Panc1 (cell line): ENCODE results near the gene KLHL4. TPM values are rescaled to one million over a fixed set of nuclear protein-coding genes. Genes with fewer than 3 reads are reported as not detected.

ENCODE experiments used
- ATAC-seq: fragments of 200-7000 bp; cut with Tn5 transposase; 2 replicates; pipeline ENCODE4 v1.9.1; 2020; ENCODE audit warnings: mild to moderate bottlenecking, moderate library complexity
- BruUV-seq: library from RNA; stranded (reverse); fragments of 400-500 nt; replicated peaks from 2 replicates; lab custom pipeline; 2021; lab: Mats Ljungman, UMichigan
- CTCF ChIA-PET: fragments of 300-600 bp; sonication (Branson Sonifier 250); formaldehyde crosslinking; loops from one replicate; lab custom pipeline; 2022; ENCODE audit warnings: antibody characterized with exemption; lab: Charles Lee
- POLR2A ChIA-PET: fragments of 300-600 bp; sonication (Branson Sonifier 250); formaldehyde crosslinking; loops from one replicate; lab custom pipeline; 2022; ENCODE audit warnings: antibody characterized with exemption; lab: Charles Lee
- DNase-seq: peaks from one replicate; pipeline ENCODE4 v3.0.0-alpha.2; 2010; ENCODE audit warnings: low read depth, low spot score
- H3K27ac ChIP-seq: 2 replicates; pipeline ENCODE4 v1.5.1; 2011; ENCODE audit warnings: mild to moderate bottlenecking, low read length, inconsistent platforms
- H3K27me3 ChIP-seq: fragments of 200-500 bp; sonication (Bioruptor generic); 2 replicates; pipeline ENCODE4 v1.6.0; 2014; ENCODE audit warnings: low read length, inconsistent platforms; ENCODE audit not compliant: control insufficient read depth, insufficient read depth
- H3K36me3 ChIP-seq: fragments of 200-500 bp; sonication (Bioruptor generic); 2 replicates; pipeline ENCODE4 v1.5.1; 2014; ENCODE audit warnings: inconsistent platforms, mild to moderate bottlenecking, low read length, moderate library complexity; ENCODE audit not compliant: control insufficient read depth, insufficient read depth
- H3K4me1 ChIP-seq: 2 replicates; pipeline ENCODE4 v1.5.1; 2011; ENCODE audit warnings: inconsistent platforms, mild to moderate bottlenecking, low read length, moderate library complexity; ENCODE audit not compliant: control insufficient read depth, insufficient read depth
- H3K4me3 ChIP-seq, 2 experiments: 2 replicates each; pipeline ENCODE4 v1.5.1; 2011 to 2012; ENCODE audit warnings: low read depth in 2 of 2, low read length in 2 of 2, mild to moderate bottlenecking in 2 of 2, inconsistent platforms in 1 of 2, moderate library complexity in 1 of 2
- H3K9me3 ChIP-seq: fragments of 200-500 bp; sonication (Bioruptor generic); 2 replicates; pipeline ENCODE4 v1.5.1; 2014; ENCODE audit warnings: low read depth, mild to moderate bottlenecking, inconsistent platforms, low read length, moderate library complexity; ENCODE audit not compliant: control insufficient read depth, insufficient read depth
- CTCF ChIP-seq: fragments of 450-650 bp; IDR thresholded peaks from 2 replicates; pipeline ENCODE4 v1.5.1; 2017; ENCODE audit warnings: mild to moderate bottlenecking
- POLR2AphosphoS5 ChIP-seq: IDR thresholded peaks from 2 replicates; pipeline ENCODE4 v1.6.1; 2012; ENCODE audit warnings: mild to moderate bottlenecking, low read depth, low read length, moderate library complexity
- REST ChIP-seq, 2 experiments: IDR thresholded peaks; 2 replicates each; pipeline ENCODE4 v1.6.1; 2011 to 2012; ENCODE audit warnings: low read depth in 2 of 2, control low read depth in 1 of 2, low read length in 1 of 2, mild to moderate bottlenecking in 1 of 2, moderate library complexity in 1 of 2; ENCODE audit not compliant: insufficient read depth in 1 of 2
- SIN3A ChIP-seq: IDR thresholded peaks from 2 replicates; pipeline ENCODE4 v1.6.1; 2012; ENCODE audit warnings: low read depth, mild to moderate bottlenecking, low read length, moderate library complexity, borderline replicate concordance; ENCODE audit not compliant: insufficient read depth
- TCF7L2 ChIP-seq: IDR thresholded peaks from 2 replicates; pipeline ENCODE4 v1.6.1; 2011; ENCODE audit warnings: mild to moderate bottlenecking, low read depth, low read length, inconsistent platforms
- in situ Hi-C: cut with HindIII; loops from 2 replicates; pipeline ENCODE4 v1.10.0; 2016; ENCODE audit warnings: low sequenced_read_pairs, low pct_unique_long_range_greater_than_20kb
- intact Hi-C: fragments of 100-400 bp; cut with micrococcal nuclease; formaldehyde crosslinking; loops from one replicate; pipeline ENCODE4 v1.10.0; 2022; ENCODE audit not compliant: unreplicated experiment
- total RNA-seq: library from RNA; stranded (reverse); gene quantifications from one replicate; pipeline ENCODE4 v1.2.1, GENCODE V29; 2021; ENCODE audit not compliant: unreplicated experiment

Gene KLHL4
- total RNA-seq, 1 experiment from 2014 or later = 27.6 TPM

GRCh38 chrX:87580862-87581261, 63.3 kb downstream of the KLHL4 start:
- BruUV-seq = no TSS peak
- TF ChIP-seq SIN3A (no peak), CTCF (no peak)
- intact Hi-C loops = no loop called here
- no peaks in the 10 kb centered on the region for H3K27me3 ChIP-seq
- ATAC-seq (no peak), DNase-seq (no peak)
- POLR2A ChIA-PET = no interaction called here
- H3K9me3 ChIP-seq = no peaks in the 10 kb centered on the region
- no peaks in the 10 kb centered on the region for H3K36me3 ChIP-seq
- in situ Hi-C loops = no loop called here
- no peaks in the 10 kb centered on the region for H3K4me1 ChIP-seq
- CTCF ChIA-PET = no interaction called here
- H3K27ac ChIP-seq = no peak overlapping the region
- H3K4me3 ChIP-seq = no peak overlapping the region

DNA sequence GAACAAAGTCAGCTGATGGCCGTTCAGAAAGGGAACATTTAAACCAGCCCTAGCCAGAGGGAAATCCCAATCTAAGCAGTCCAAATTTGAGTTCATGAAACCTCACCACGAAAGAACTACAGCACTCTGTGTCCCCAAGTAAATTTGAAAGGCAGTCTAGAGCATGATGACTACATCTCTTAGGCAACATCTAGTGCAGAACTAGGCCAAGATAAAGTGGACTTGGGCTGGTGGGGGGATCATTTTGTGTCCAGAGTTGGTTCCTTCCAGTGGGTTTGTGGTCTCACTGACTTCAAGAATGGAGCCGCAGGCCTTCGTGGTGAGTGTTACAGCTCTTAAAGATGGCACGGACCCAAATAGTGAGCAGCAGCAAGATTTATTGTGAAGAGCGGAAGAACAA, 64.9 kb downstream of the KLHL4 start:
- TF ChIP-seq TCF7L2 (no peak), POLR2AphosphoS5 (no peak), SIN3A (no peak), CTCF (no peak), REST (IDR thresholded peaks at IDR 0.05; ENCODE audit: insufficient read depth in 1 of 2, low read depth in 2 of 2, low read length in 1 of 2) (no peak)
- DNase-seq (no peak), ATAC-seq (no peak)
- H3K4me1 ChIP-seq = no peaks in the 10 kb centered on the region
- no TSS peak for BruUV-seq
- in situ Hi-C loops (no loop called here), intact Hi-C loops (no loop called here)
- H3K4me3 ChIP-seq = no peak overlapping the region
- ChIA-PET CTCF (interaction anchor here (0.7 kb wide), 1 partner anchor 49 kb away, joined by 3 read pairs; no protein-coding TSS in a partner anchor), POLR2A (no interaction called here)
- H3K27me3 ChIP-seq = no peaks in the 10 kb centered on the region
- no peaks in the 10 kb centered on the region for H3K9me3 ChIP-seq
- no peak overlapping the region for H3K27ac ChIP-seq
- H3K36me3 ChIP-seq = no peaks in the 10 kb centered on the region
